Occipital lobe (tissue), 2 donors: ENCODE data around the gene PIP5K1B. TPM values are rescaled to one million over a fixed set of nuclear protein-coding genes. Genes with fewer than 3 reads are reported as not detected.
"Not testable (repeated sequence)": the region's sequence is repeated elsewhere in the genome, so short reads cannot be mapped to it uniquely, and the experiment has no call there.

Source experiments
- DNase-seq: peaks from one replicate; lab custom pipeline; 2025; lab: John Stamatoyannopoulos, UW
- total RNA-seq: library from RNA; depleted of rRNA; stranded (reverse); fragments of >200 nt; gene quantifications from one replicate; pipeline ENCODE4 v1.2.3, GENCODE V29; 2014

Gene PIP5K1B
- 2.7 TPM for total RNA-seq

GRCh38 chr9:68704814-68705530 lies at the start of gene PIP5K1B:
Gene PIP5K1B, plus strand, starts transcription at chr9:68705240. Its CDS starts 117,375 bp downstream, at chr9:68822615.
- DNase-seq, result peak; percentile 44

- DNase-seq, result no peak
Measured at GRCh38 chr9:68664036-68664435, 41.0 kb upstream of the PIP5K1B start.

GRCh38 chr9:68668127-68668526 lies 36.9 kb upstream of the PIP5K1B start:
- DNase-seq, result no peak

- DNase-seq, result no peak
Measured at GRCh38 chr9:68669218-68669617, 35.8 kb upstream of the PIP5K1B start.

- DNase-seq, result no peak
Measured at GRCh38 chr9:68672215-68672614, 32.8 kb upstream of the PIP5K1B start.

- DNase-seq, result no peak
Measured at GRCh38 chr9:68672625-68673024, 32.4 kb upstream of the PIP5K1B start.

GRCh38 chr9:68678430-68678829 lies 26.6 kb upstream of the PIP5K1B start:
- DNase-seq, result no peak

GRCh38 chr9:68683433-68683832 lies 21.6 kb upstream of the PIP5K1B start:
- no peak for DNase-seq

- DNase-seq, result no peak
Measured at GRCh38 chr9:68685213-68685612, 19.8 kb upstream of the PIP5K1B start.

- DNase-seq, result no peak
Measured at GRCh38 chr9:68685770-68686169, 19.3 kb upstream of the PIP5K1B start.

GRCh38 chr9:68690088-68690487 lies 15.0 kb upstream of the PIP5K1B start:
- no peak for DNase-seq

GRCh38 chr9:68692519-68692918 lies 12.5 kb upstream of the PIP5K1B start:
- DNase-seq, result no peak

GRCh38 chr9:68694125-68694524 lies 10.9 kb upstream of the PIP5K1B start:
- no peak for DNase-seq

- DNase-seq, result no peak
Measured at GRCh38 chr9:68697851-68698250, 7.2 kb upstream of the PIP5K1B start.

- no peak for DNase-seq
Measured at GRCh38 chr9:68698943-68699509, 6.0 kb upstream of the PIP5K1B start.

GRCh38 chr9:68699625-68700024 lies 5.4 kb upstream of the PIP5K1B start:
- not testable (repeated sequence) for DNase-seq

GRCh38 chr9:68702493-68702892 lies 2.5 kb upstream of the PIP5K1B start:
- no peak for DNase-seq

GRCh38 chr9:68703672-68704071 lies 1.4 kb upstream of the PIP5K1B start:
- no peak for DNase-seq

GRCh38 chr9:68704498-68704813 lies 584 bp upstream of the PIP5K1B start:
- DNase-seq, result no peak

- peak; percentile 39 for DNase-seq
Measured at GRCh38 chr9:68705531-68706362, 707 bp downstream of the PIP5K1B start.

GRCh38 chr9:68706363-68707201 lies 1.5 kb downstream of the PIP5K1B start:
- peak; percentile 6 for DNase-seq
